Measurements from ENCODE around the gene TBC1D5.

- no peak for TF ChIP-seq TSHZ2 (CRISPR knock-in tag; IDR thresholded peaks at IDR 0.05)
- no peak for TF ChIP-seq BACH2 (CRISPR knock-in tag; IDR thresholded peaks at IDR 0.05; ENCODE audit: borderline replicate concordance)
- no peak for TF ChIP-seq ZNF8 (CRISPR knock-in tag; IDR thresholded peaks at IDR 0.05)
- TF ChIP-seq ZFP30 (CRISPR knock-in tag; IDR thresholded peaks at IDR 0.05) = no peak
Observed at GRCh38 chr3:17401912-17402311, 340.5 kb downstream of the TBC1D5 start.

All from SK-N-SH treated with all-trans-retinoic acid at 6 μM for 48 hours (cell line).